ENCODE results near the gene AGAP1.

Gene AGAP1

DNA sequence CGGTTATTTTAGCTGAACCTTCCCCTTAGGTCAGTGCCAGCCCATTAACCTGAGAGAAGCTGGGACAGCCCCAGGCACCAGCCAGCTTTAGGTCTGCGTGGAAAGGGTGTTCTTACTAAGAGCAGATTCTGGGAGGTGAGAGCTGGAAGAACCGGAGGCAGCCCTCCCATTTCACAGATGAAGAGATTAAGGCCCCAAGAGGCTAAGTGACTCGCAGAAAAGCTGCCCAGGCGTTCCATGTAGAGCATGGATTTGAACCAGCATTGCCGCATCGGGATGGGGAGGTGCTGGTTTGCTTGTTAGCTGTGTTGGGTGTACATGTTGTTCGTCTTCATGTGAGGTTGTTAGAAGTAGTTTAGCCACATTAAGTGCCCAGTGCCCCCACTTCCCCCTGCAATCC, 203.2 kb downstream of the AGAP1 start:
- DNase-seq = no peak

DNA sequence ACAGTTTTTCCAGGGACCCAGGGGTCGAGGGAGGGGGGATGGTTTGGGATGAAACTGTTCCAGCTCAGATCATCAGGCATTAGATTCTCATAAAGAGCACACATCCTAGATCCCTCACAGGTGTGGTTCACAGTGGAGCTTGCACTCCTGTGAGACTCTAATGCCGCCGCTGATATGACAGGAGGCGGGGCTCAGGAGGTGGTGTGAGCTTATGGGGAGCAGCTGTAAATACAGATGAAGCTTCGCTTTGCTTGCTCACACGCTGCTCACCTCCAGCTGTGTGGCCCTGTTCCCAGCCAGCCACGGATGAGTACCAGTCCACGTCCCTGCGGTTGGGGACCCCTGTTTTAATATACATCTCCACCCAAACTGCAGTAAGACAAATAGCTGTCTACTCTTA, 204.2 kb downstream of the AGAP1 start:
- no peak for DNase-seq

DNA sequence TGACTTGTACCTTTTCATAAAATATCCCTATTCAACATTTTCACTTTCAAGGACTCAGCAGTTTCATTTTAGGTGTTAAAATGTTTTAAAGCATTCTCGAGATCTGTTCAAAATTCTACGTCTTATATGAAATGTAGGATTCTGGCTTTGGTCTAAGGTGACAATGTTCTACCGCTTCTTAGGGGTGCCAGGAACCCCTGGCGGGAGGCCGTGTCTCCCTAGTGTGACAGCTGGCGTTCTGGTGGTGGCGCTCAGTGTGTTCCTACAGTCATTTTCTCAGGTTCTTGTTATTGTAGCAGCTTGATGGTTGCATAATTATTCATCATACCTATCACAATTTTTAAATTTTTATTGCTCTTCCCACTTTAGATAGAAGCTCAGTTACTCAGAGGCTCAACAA, 204.6 kb downstream of the AGAP1 start:
- DNase-seq = no peak

DNA sequence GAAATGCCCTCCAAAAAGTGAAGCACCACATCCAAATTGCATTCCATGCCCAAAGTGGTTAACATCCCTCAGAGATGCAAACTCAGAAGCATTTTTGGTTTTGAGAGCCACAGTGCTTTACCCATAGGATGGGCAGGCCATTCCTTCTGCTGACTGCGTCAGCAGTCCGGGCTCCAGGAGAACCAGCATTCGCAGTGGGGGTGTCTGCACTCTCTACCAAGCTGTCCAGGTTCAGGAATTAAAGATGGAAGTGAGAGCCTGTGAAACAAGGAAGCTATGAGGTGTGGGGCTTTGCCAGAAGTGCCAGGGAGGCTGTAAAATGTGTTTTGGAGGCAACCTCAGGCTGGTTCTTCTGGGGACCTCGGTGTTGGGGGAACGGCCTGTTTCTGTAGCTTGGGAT, 205.7 kb downstream of the AGAP1 start:
- DNase-seq = no peak

DNA sequence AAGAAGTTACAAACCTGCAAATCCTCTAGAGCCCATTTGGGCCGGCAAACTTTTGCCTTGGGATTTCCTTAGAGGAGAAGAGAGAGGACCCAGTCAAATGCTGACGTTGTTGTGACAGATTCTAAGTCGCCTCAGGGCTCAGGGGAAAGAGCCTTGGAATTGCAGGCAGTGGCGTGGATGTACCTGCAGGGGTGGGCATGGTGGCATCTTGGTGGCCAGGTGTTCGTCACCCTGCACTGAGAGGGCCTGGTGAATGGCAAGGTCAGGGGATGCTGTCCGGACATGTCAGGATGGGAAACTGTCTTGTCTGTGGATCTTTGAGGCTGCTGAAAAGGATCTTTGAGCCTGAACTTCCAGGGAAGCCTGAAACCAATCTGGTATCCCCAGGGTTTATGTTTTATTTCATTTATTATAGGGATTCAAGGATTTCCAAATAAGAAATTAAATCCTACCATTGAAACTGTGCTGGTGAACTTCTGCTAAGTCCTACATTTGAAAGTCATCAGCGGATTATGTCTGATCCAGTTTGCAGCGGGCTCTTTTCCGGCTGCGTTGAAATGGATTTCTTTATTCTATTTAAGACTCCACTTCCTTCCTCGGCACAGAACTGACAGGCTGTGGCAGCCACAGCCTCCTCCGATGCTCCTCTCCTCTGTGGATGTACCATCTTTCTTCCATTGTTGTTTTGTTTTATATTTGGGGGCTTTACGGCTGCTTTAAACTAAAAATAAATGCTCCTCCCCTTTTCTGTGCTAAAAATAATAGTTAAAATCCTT, 207.6 kb downstream of the AGAP1 start:
- DNase-seq = no peak

DNA sequence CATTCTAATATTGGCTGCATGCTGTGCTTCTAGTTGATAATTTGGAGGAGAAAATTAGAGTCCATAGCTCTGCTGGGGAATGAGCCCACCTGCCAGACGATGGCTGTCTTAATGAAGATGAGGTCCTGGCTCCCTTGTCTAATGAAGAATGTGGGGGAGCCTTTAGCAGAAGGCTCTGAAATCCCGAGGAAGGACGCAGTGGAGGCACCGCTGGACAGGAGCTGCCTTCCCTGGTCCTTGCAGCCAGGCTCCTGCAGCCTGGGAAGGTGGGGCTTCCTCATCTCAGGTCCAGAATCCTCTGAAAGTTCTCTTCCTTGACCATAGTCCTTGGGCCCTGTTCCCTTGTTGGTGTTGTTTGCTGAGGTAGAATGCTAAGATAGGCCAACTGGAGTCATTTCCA, 208.3 kb downstream of the AGAP1 start:
- no peak for DNase-seq

DNA sequence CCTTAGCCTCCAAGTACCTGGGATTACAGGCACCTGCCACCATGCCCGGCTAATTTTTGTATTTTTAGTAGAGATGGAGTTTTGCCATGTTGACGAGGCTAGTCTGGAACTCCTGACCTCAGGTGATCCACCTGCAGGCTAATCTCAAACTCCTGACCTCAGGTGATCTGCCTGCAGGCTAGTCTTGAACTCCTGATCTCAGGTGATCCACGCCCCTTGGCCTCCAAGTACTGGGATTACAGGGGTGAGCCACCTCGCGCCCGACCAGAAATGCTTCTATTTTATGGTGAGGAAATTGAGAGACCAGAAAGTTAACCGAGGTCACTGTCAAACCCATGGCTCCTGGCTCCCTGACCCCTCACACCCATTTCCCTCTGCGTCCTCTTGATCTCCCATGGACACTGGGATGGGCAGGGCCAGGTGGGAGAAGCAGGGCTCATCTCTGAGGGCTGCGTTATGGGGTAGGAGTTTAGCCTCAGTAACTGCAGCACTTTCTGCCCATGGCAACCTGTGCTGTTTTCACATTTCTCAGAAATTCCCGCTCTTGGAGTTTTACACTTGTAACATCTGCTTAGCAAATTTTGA, 210.0 kb downstream of the AGAP1 start:
- DNase-seq = no peak

DNA sequence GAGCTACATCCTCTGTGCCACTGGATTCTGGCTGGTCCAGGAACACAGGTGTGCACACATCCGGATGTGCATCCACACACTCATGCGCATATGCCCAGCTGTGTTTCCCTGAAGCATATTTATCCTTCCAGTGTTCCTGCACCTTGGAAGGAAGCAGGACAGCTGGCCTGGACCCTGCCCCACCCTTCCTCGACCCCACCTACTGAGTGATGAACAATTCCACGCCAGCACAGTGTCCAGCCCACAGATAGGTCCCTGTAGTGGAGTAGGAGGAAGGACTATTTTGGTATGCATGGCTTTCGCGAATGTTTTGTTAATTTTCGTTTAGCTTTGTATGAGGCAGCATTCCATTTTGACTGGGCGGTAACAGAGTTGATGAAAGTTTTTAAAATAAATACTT, 211.5 kb downstream of the AGAP1 start:
- no peak for DNase-seq

DNA sequence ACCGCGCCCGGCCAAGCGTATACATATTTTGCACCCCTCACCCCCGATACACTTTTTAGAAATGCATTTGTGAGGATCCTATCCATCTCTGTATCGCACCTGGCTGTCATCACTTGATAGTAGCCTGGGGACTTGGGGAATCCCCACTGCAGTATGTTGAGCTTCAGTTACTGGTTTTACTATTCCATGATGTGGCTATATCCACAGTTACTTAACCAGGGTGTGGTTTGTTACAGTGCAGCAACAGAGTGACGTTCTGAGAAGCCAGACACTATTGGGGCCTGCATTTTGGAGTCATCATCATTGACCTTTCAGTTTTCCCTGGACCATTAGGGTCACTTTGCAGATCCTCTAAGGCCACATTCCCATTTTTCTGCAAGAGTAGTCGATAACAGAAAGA, 212.7 kb downstream of the AGAP1 start:
- DNase-seq = no peak

DNA sequence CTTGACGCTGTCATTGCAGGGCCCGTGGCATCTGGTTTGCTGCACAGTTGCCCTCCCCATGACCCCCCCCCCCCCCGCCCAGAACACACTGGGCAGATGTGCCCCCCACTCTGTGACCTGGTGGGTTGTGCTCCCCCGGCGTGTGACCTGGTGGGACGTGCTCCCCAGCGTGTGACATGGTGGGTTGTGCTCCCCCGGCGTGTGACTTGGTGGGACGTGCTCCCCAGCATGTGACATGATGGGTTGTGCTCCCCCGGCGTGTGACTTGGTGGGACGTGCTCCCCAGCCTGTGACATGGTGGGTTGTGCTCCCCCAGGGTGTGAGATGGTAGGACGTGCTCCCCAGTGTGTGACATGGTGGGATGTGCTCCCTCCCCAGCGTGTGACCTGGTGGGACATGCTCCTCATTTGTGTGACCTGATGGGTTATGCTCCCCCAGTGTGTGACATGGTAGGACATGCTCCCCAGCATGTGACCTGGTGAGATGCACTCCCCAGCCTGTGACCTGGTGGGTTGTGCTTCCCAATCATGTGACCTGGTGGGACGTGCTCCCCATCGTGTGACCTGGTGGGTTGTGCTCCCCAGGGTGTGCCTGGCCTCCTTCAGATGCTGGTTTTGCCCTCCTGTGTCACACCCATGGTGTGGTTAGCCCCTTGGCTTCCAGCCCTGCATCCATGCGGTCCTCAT, 213.7 kb downstream of the AGAP1 start:
- no peak for DNase-seq

DNA sequence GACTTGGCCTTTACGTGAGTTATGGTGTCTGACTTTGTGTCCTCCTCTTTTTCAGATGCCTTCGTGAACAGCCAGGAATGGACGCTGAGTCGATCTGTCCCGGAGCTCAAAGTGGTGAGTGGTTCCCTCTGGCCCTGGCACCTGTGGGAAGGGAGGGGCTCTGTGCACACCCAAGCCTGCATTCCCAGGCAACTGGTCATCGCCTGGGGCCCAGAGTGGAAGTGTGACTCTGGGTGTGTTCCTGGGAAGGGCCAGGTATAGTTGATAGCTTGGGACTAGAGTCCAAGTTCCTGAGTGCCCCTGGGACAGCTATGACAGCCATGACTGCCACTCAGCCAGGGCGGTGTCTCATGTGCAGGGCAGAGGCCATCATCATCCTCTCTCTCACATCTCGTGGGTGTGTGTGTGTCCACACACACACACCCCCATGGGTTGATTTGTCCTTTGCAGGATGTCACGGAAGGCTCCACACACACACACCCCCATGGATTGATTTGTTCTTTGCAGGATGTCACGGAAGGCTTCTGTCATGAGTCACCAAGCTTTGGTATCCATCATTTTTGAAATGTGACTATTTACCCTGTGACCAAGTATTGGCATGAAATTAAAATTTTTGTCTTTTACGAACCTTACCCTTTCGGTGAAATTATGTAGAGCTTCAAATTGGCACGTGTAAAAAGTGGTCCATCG, 215.4 kb downstream of the AGAP1 start:
- no peak for DNase-seq

DNA sequence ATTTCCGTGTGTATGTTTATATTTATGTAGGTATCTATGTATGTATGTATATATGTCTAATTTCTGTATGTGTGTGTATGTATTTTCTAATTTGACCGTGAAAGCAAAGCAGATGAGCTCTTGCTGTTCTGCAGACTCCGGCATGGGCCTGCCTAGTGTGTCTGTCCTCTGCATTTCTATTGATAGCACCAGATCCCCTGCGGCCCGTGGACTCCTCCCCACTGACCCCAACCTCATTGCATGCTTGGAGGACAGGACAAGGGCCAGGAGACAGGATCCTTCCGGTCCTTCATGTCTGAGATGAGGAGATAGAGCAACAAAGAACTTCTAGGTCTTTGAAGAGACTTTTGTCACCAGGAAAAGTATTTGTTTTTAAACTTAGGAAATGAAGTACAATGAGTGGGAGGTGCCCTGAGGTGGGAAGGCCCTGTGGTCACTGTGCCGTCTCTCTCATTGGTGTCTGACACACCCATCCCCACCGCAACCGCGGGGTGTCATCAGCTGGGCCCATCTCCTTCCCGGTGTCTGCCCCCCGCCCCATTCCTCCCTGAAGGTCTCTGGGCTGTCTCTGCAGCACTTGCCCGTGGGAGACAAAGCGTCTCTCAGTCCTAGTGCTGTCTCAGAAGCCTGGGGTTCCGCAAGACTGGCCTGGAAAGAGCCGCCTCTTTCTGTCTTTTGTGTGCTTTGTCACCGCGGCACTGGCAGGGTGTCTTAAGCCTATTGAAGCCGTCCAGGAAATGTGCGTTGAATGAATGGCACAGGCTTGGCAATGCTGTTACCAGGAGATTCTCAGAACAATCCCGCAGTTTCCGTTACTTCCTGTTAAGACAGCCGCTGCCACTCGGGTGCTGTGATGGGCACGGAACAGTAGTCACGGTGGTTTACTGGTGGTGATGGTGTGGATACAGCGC, 216.4 kb downstream of the AGAP1 start:
- no peak for DNase-seq

DNA sequence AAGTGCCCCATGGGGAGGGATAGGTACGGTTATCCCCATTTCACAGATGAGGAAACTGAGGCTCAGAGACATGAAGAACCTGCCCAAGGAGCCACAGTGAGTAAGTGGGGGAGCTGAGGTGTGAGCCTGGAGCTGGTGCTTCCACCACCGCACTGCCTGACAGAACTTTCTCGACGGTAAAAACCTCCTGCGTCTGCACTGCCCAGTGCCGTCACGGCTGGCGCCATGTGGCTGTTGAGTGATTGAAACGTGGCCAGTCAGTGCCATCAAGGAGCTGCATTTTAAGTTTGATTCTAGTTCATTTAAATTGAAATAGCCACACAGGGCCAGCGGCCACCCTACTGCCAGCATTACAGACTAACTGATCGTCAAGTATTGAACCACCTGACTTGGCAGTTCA, 217.1 kb downstream of the AGAP1 start:
- DNase-seq = no peak

DNA sequence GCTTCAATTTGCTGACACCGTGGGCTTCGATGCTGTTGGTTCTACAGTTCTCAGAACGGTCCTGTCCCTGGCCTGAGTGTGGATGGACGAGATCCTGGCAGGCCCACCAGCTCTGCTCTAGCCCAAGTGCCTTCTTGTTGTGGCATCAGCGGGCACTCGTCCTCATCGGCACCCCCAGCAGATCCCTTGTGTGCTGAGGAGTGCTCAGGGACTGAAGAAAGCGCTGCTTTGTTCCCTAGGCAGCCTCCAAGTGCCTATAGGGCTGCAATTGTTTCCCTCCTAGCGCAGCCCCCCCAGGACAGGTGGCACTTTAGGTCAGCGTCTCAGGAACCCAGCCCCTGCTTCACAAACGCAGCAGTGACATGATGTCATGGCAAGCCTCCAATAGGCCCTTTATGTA, 217.7 kb downstream of the AGAP1 start:
- DNase-seq = no peak

DNA sequence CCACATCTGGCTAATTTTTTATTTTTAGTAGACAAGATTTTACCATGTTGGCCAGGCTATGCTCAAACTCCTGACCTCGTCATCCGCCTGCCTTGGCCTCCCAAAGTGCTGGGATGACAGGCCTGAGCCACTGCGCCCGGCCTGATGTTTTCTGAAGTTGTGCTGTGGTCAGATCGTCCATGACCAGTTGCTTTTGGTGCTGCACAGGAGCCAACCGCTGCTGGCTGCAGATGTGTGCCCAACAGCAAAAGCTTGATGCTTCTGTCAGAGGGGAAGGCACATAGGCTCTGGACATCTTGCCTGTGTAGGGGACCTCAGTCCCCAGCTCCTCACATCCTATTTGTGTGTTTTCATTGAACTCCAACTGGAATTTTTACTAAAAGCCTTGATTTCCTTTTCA, 218.3 kb downstream of the AGAP1 start:
- DNase-seq = no peak

DNA sequence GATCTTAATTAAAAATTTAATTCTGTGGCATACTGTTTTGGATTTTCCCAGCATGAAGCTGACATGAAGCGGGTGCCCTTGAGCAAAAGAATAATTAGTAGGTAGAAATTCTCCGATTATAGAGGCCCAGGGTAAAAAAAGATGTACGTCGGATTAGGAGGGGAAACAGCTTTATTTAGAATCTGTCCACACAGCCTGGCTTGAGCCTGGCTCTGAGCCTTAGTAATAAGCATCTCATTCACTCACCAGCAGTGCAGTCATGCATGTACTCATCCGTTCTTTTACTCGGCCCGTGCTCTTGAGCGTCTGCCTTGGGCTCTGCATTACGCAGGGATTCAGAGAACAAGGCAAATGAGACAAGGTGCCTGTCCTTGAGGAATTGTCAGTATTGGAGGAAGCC, 219.3 kb downstream of the AGAP1 start:
- DNase-seq = peak; percentile 69

DNA sequence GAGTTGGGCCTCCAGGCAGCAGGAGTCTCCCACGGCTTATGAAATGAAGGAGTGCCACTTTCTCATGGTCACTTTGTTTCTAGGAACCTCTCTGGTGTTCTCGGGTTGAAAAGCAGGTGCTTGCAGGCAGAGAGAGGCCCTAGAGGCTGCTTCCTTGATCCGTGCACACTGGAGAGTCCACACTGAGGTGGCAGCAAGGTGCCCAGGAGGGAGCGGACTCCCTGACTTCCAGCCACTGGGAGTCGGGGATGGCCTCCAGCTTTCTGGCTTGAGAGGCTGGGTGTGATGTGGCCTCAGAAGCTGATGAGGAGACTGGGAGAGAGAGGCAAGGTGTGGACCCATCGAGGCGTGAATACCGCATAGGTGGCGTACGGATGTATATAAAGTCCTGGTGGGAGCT, 221.8 kb downstream of the AGAP1 start:
- no peak for DNase-seq

DNA sequence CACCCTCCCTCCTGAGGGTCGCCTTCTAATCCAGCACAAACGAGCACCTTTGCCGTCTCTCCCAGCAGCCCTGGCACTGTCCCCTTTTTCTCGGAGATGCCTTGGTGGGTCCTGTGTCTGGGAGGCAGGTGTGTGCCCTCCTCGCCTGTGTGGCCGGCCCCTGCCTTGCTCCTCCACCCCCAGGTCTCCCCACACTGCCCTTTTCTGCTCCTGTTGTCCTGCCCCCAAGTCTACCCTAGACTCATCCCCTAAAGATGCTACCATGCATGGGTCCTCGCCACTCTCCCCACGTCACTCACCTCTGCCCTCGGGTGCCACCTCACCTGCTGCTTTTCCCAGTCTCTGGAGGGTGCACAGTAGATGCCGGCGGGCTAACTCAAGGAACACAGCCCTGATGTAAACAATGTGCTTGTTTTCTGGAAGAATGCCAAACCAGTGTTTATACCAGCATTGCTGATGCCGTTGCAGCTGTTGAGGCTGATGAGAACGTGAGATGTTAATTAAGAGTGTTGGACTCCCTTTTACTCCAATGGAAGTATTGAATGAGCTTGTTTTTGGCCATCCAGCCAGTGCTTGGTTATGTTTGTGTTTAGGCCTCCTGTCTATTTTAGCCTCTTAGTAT, 223.1 kb downstream of the AGAP1 start:
- no peak for DNase-seq

DNA sequence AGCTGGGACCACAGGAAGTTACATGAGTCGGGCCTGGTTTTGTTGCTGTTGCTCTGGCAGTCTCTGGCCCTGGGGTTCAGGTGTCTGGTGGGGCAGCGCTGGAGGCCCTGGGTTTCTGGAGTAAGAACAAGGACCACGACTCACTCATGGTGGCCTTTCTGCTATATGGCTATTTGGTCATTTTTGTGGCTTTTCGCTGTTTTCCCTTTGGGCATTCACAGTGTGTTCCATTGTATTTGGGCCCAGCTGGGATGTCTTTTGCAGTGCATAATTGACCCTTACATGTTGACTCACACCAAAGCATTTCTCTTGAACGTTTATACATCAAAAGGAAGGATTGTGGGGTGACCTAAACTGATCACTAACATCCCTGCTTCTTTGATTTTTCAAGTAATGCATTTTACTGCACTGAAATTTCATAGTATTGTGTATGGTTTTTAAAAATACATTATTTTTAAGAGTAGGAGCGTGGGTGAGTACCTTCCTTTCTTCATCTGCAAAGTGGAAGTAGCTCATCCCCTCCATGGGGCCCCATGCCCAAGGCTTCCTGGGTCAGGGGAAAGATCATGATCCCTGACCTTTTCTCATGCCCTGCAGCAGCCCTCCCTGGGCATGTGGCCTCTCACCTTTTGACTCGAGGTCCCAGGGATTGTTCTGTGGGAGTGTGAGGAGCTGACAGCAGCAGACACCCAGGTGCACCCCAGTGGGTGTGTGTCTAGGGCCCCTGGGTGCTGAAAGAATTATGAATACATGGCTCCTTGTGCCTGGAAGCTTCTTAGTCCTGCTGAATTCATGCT, 225.5 kb downstream of the AGAP1 start:
- DNase-seq = no peak

DNA sequence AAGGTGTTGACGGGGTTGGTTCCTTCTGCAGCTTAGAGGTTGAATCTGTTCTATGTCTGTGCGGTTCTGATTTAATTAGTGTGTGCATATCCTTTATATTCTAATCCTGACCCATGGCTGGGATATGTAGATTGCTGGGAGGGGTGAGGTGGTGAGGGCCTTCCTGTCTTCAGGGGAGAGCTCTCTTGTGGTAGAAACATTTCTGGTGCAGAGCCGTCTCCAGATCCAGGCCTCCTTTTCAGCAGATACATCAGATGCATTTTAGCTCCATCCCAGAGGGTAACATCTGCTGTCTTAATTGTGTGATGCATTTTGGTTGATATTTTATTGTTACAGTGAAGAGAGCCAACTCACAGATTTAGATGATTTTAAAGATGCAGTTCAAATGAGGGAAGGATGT, 227.8 kb downstream of the AGAP1 start:
- no peak for DNase-seq

DNA sequence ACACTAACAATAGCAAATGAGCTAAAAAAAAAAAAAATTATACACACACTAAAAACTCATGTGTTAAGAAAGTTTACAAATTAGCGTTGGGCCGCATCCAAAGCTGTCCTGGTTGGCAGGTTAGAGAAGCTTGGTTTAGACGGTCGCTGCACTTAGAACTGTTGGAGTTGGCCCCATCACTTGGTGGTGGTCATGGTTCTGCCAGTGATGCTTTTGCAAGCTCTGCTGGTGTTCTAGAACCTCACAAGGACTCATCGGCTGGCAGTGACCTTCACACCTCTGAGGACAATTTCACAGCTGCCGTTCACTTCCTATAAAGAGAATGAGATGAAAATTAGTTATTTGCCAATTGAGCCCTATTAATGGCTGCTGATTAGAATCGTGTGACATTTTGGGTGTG, 229.0 kb downstream of the AGAP1 start:
- DNase-seq = no peak
